ENCODE measurements around the gene ELANE. TPM values are rescaled to one million over a fixed set of nuclear protein-coding genes. Genes with fewer than 3 reads are reported as not detected.

The ELANE gene
- total RNA-seq, 1 donor from 2014 or later: not detected

- H3K36me3 Mint-ChIP-seq (ENCODE audit: insufficient read depth): peaks cover 1% of the 10 kb centered on the region
- H3K27me3 Mint-ChIP-seq: no peaks in the 10 kb centered on the region
- no peak for TF ChIP-seq CTCF (IDR thresholded peaks at IDR 0.05; ENCODE audit: unreplicated experiment)
- peak; percentile 51 for DNase-seq (ENCODE audit: low spot score, unreplicated experiment)
- peaks cover 2% of the 10 kb centered on the region for H3K4me1 Mint-ChIP-seq (ENCODE audit: low read depth)
- H3K9me3 Mint-ChIP-seq (ENCODE audit: low read depth): no peaks in the 10 kb centered on the region
- H3K27ac Mint-ChIP-seq: no peak within 1 kb of the TSS
- H3K4me3 Mint-ChIP-seq (ENCODE audit: low read depth): peak within 1 kb of the TSS; percentile 74
Observed at GRCh38 chr19:821825-822503, 30.1 kb upstream of the ELANE start, which contains the start of gene PLPPR3. PLPPR3 (minus strand) TSS chr19:821955; CDS start chr19:821559, 396 bp downstream.

GRCh38 chr19:823565-824121 lies 28.5 kb upstream of the ELANE start:
- H3K9me3 Mint-ChIP-seq (ENCODE audit: low read depth): no peaks in the 10 kb centered on the region
- peak overlapping the region; percentile 49 for H3K27ac Mint-ChIP-seq
- no peak for TF ChIP-seq CTCF (IDR thresholded peaks at IDR 0.05; ENCODE audit: unreplicated experiment)
- H3K36me3 Mint-ChIP-seq (ENCODE audit: insufficient read depth): no peaks in the 10 kb centered on the region
- no peaks in the 10 kb centered on the region for H3K27me3 Mint-ChIP-seq
- peak overlapping the region; percentile 68 for H3K4me3 Mint-ChIP-seq (ENCODE audit: low read depth)
- no peak for DNase-seq (ENCODE audit: low spot score, unreplicated experiment)
- H3K4me1 Mint-ChIP-seq (ENCODE audit: low read depth): peaks cover 2% of the 10 kb centered on the region

GRCh38 chr19:824885-825284 lies 27.2 kb upstream of the ELANE start:
- Mint-ChIP-seq H3K9me3 (ENCODE audit: low read depth) (no peaks in the 10 kb centered on the region), H3K36me3 (ENCODE audit: insufficient read depth) (no peaks in the 10 kb centered on the region), H3K4me1 (ENCODE audit: low read depth) (peaks cover 2% of the 10 kb centered on the region), H3K27me3 (no peaks in the 10 kb centered on the region), H3K27ac (no peak overlapping the region), H3K4me3 (ENCODE audit: low read depth) (no peak overlapping the region)
- TF ChIP-seq CTCF (IDR thresholded peaks at IDR 0.05; ENCODE audit: unreplicated experiment): no peak
- DNase-seq (ENCODE audit: low spot score, unreplicated experiment): no peak

DNA sequence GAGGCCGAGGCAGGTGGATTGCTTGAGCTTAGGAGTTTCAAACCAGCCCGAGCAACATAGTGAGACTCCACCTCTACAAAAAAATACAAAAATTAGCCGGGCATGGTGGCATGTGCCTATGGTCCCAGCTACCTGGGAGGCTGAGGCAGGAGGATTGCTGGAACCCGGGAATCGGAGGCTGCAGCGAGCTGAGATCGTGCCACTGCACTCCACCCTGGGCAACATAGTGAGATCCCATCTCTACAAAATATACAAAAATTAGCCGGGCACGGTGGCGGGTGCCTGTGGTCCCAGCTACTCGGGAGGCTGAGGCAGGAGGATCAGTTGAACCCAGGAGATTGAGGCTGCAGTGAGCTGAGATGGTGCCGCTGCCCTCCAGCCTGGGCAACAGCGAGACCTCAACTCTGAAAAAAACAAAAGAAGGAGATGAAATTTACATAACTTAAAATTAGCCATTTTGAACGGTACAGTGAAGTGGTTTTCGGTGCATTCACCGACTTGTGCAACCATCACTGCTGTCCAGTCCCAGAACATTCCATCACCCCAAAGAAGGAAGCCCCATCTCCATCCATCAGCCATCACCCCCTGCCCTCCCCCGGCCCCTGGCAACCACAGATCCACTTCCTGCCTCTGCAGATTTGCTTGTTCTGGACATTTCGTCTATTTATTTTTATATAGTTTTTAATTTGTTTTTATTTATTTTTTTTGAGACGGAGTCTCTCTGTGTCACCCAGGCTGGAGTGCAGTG lies 26.0 kb upstream of the ELANE start:
- H3K27me3 Mint-ChIP-seq: no peaks in the 10 kb centered on the region
- no peaks in the 10 kb centered on the region for H3K36me3 Mint-ChIP-seq (ENCODE audit: insufficient read depth)
- no peak overlapping the region for H3K4me3 Mint-ChIP-seq (ENCODE audit: low read depth)
- TF ChIP-seq CTCF (IDR thresholded peaks at IDR 0.05; ENCODE audit: unreplicated experiment): no peak
- no peaks in the 10 kb centered on the region for H3K9me3 Mint-ChIP-seq (ENCODE audit: low read depth)
- H3K27ac Mint-ChIP-seq: no peak overlapping the region
- no peak for DNase-seq (ENCODE audit: low spot score, unreplicated experiment)
- H3K4me1 Mint-ChIP-seq (ENCODE audit: low read depth): peaks cover 2% of the 10 kb centered on the region

GRCh38 chr19:827314-827709 lies 24.8 kb upstream of the ELANE start:
- Mint-ChIP-seq H3K36me3 (ENCODE audit: insufficient read depth) (no peaks in the 10 kb centered on the region), H3K27ac (no peak overlapping the region), H3K27me3 (no peaks in the 10 kb centered on the region), H3K4me1 (ENCODE audit: low read depth) (peaks cover 2% of the 10 kb centered on the region), H3K9me3 (ENCODE audit: low read depth) (no peaks in the 10 kb centered on the region), H3K4me3 (ENCODE audit: low read depth) (no peak overlapping the region)
- DNase-seq (ENCODE audit: low spot score, unreplicated experiment): no peak
- no peak for TF ChIP-seq CTCF (IDR thresholded peaks at IDR 0.05; ENCODE audit: unreplicated experiment)

Data from progenitor cell of endocrine pancreas (in vitro differentiated cells).